ENCODE results near the gene C2orf92.

Gene C2orf92

DNA sequence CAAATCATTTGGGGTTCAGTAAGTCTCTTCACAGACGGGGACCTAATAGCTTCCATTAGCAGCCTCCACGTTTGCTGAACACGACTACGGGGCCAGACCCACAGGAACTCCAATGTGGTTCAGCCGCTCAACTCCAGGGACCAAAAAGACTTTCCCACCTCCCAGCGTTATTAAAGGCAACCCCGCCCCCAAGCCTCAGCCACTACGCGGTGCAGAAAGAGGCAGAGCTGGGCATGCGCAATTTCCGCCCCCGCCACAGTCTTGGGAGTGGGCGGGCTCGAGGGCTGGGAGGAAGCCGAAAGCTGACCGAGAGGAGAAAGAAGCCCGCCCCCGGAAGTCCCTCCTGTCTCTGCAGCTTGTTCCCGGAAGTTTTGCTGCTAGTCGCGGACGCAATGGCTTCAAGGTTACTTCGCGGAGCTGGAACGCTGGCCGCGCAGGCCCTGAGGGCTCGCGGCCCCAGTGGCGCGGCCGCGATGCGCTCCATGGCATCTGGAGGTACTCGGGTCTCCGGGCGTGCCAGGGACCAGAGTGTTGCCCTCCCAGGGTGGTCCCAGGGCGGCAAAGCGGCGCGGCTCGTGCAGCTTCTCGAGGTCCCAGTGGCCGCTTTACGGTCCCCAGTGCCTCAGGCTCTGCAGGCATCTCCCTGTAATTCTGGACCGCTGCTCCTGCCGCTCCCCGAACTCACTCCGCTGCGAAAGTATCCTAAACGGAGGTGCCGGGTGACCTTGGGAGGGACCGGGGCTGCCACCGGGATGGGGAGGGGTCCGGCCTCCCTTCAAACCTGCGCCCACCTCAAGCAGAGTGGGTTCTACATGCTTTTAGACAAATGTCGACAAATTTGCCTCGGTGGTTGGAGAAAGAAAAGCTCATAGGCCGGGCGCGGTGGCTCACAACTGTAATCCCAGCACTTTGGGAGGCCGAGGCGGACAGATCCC, 23.6 kb upstream of the C2orf92 start, which contains the start of gene COX5B:
COX5B (plus strand) TSS at position 368 of the 935 bp plus-strand sequence; CDS start at position 393, 25 bp downstream.
- DNase-seq, result peak; percentile 97
- peaks cover 23% of the 10 kb centered on the region for H3K36me3 ChIP-seq (replicated peaks)
- no peaks in the 10 kb centered on the region for H3K27me3 ChIP-seq (replicated peaks)
- H3K27ac ChIP-seq, result peak within 1 kb of the TSS; percentile 56
- TF ChIP-seq, protein P1, sequence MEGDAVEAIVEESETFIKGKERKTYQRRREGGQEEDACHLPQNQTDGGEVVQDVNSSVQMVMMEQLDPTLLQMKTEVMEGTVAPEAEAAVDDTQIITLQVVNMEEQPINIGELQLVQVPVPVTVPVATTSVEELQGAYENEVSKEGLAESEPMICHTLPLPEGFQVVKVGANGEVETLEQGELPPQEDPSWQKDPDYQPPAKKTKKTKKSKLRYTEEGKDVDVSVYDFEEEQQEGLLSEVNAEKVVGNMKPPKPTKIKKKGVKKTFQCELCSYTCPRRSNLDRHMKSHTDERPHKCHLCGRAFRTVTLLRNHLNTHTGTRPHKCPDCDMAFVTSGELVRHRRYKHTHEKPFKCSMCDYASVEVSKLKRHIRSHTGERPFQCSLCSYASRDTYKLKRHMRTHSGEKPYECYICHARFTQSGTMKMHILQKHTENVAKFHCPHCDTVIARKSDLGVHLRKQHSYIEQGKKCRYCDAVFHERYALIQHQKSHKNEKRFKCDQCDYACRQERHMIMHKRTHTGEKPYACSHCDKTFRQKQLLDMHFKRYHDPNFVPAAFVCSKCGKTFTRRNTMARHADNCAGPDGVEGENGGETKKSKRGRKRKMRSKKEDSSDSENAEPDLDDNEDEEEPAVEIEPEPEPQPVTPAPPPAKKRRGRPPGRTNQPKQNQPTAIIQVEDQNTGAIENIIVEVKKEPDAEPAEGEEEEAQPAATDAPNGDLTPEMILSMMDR (IDR thresholded peaks at IDR 0.05; ENCODE audit: low read depth, low read length, missing control alignments), result no peak
- in situ Hi-C loops (cut with HindIII; ENCODE audit: low pct_ligation_motif_present, low sequenced_read_pairs), result no loop called here
- H3K4me3 ChIP-seq (ENCODE audit: low read depth, low read length), result peak within 1 kb of the TSS; percentile 99

DNA sequence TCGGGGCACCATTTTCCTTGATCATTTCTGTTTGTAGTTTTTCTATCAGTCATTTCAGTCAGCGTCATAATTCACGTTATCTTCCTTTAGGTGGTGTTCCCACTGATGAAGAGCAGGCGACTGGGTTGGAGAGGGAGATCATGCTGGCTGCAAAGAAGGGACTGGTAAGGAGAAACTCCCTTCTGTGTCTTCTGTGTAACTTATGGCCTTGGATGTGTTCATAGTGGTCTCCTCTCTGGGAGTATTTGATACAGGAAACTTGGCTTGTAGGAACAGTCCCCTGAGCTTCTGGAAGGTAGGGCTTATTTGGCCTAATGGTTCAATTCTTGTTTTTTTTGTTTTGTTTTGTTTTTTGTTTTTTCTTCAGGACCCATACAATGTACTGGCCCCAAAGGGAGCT, 22.5 kb upstream of the C2orf92 start:
- no peak for DNase-seq
- TF ChIP-seq, protein P1 (IDR thresholded peaks at IDR 0.05; ENCODE audit: low read depth, low read length, missing control alignments), result no peak
- Histone ChIP-seq H3K27me3 (replicated peaks) (no peaks in the 10 kb centered on the region), H3K36me3 (replicated peaks) (peaks cover 23% of the 10 kb centered on the region), H3K27ac (no peak overlapping the region), H3K4me3 (ENCODE audit: low read depth, low read length) (peak overlapping the region; percentile 99)
- in situ Hi-C loops (cut with HindIII; ENCODE audit: low pct_ligation_motif_present, low sequenced_read_pairs), result no loop called here

DNA sequence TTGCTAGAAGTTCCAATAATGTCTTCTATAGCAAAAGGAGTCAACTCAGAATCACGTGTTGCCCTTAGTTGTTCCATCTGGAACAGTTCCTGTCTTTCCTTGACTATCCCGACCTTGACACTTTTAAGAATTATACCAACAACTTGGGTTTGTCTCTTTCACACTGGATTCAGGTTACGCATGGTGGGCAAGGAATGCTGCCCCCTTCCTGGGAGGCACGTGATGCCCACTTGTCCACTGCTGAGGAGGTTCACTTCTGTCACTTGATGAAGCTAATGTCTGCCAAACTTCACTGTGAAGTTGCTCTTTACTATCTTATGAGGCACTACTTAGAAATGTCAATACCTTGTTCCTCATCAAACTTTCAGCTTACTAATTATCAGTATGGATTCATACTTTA, 18.4 kb upstream of the C2orf92 start:
- Histone ChIP-seq H3K36me3 (replicated peaks) (peaks cover 28% of the 10 kb centered on the region), H3K27ac (no peak overlapping the region), H3K27me3 (replicated peaks) (no peaks in the 10 kb centered on the region), H3K4me3 (ENCODE audit: low read depth, low read length) (no peak overlapping the region)
- DNase-seq, result no peak
- in situ Hi-C loops (cut with HindIII; ENCODE audit: low pct_ligation_motif_present, low sequenced_read_pairs), result no loop called here
- TF ChIP-seq, protein P1 (IDR thresholded peaks at IDR 0.05; ENCODE audit: low read depth, low read length, missing control alignments), result no peak

DNA sequence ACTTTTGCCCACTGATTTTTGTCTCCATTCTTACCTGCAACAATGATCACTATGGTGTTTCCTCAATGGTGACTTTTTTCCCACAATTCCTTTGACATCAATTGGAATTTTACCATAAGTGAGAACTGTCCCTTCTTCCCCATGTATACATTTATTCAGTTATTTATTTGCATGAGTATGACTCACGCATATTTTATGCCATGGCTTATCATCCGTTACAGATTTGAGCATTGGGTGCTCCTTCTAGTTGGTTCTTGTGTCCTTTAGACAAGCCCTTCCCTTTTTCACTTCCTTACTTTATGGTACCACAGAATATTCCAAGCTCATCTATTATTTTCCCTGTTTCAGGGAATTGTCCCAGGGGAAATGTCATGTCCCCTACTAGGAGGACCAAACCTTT, 16.0 kb upstream of the C2orf92 start:
- in situ Hi-C loops (cut with HindIII; ENCODE audit: low pct_ligation_motif_present, low sequenced_read_pairs), result no loop called here

DNA sequence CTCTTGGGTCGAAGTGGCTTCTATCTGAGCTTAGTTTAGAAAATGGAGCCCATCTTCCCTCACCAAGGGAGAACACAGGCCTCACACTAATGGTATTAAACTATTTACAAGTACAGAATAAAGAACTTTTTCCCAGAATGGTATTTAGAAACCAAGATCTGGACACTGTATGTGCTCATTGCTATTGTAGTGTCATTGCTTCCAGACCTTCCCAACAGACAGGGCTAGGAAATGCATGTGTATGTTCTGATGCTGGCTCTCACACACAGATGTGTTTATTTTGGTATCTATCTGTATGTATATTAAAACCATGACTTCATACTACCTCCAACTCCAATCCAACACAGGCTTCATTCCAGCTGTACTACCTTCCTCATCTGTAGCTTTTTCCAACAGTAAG, 15.6 kb upstream of the C2orf92 start:
- TF ChIP-seq, protein P1 (IDR thresholded peaks at IDR 0.05; ENCODE audit: low read depth, low read length, missing control alignments), result no peak
- DNase-seq, result no peak
- Histone ChIP-seq H3K27me3 (replicated peaks) (no peaks in the 10 kb centered on the region), H3K27ac (no peak overlapping the region), H3K4me3 (ENCODE audit: low read depth, low read length) (no peak overlapping the region), H3K36me3 (replicated peaks) (peaks cover 32% of the 10 kb centered on the region)
- in situ Hi-C loops (cut with HindIII; ENCODE audit: low pct_ligation_motif_present, low sequenced_read_pairs), result no loop called here

More for the DNA sequence above, 16.0 kb upstream of the C2orf92 start:
- TF ChIP-seq, protein P1 (IDR thresholded peaks at IDR 0.05; ENCODE audit: low read depth, low read length, missing control alignments), result no peak
- H3K27ac ChIP-seq, result no peak overlapping the region
- H3K27me3 ChIP-seq (replicated peaks), result no peaks in the 10 kb centered on the region
- peaks cover 33% of the 10 kb centered on the region for H3K36me3 ChIP-seq (replicated peaks)
- H3K4me3 ChIP-seq (ENCODE audit: low read depth, low read length), result no peak overlapping the region
- DNase-seq, result no peak
